WTC11 (cell line): ENCODE data around the gene IFT52. TPM values are rescaled to one million over a fixed set of nuclear protein-coding genes. Genes with fewer than 3 reads are reported as not detected.

Experiments
- FOXK1 ChIP-seq: sonication (generic); formaldehyde crosslinking; IDR thresholded peaks from 2 replicates; pipeline ENCODE4 v1.8.0; 2022; ENCODE audit warnings: mild to moderate bottlenecking, moderate library complexity, missing genetic modification reagents
- FOXP1 ChIP-seq: sonication (generic); formaldehyde crosslinking; IDR thresholded peaks from 2 replicates; pipeline ENCODE4 v1.8.0; 2022; ENCODE audit warnings: missing genetic modification reagents, mild to moderate bottlenecking, moderate library complexity, borderline replicate concordance
- JAZF1 ChIP-seq: fragments of 250-450 bp; sonication (Bioruptor Pico); IDR thresholded peaks from 2 replicates; pipeline ENCODE4 v1.9.0; 2021; ENCODE audit warnings: moderate library complexity, mild to moderate bottlenecking, inconsistent platforms
- RELA ChIP-seq: sonication (generic); formaldehyde crosslinking; IDR thresholded peaks from 2 replicates; pipeline ENCODE4 v1.8.1; 2022; ENCODE audit warnings: missing genetic modification reagents, mild to moderate bottlenecking, borderline replicate concordance
- RORB ChIP-seq: fragments of 250-450 bp; sonication (Bioruptor Pico); IDR thresholded peaks from 2 replicates; pipeline ENCODE4 v1.9.0; 2021; ENCODE audit warnings: mild to moderate bottlenecking
- TCF7 ChIP-seq: sonication (generic); formaldehyde crosslinking; IDR thresholded peaks from 2 replicates; pipeline ENCODE4 v1.8.0; 2022; ENCODE audit warnings: mild to moderate bottlenecking, low read depth, missing genetic modification reagents, moderate library complexity
- ZNF232 ChIP-seq: sonication (generic); formaldehyde crosslinking; IDR thresholded peaks from 2 replicates; pipeline ENCODE4 v1.8.0; 2022; ENCODE audit warnings: mild to moderate bottlenecking, missing genetic modification reagents
- total RNA-seq: library from RNA; stranded (reverse); gene quantifications from 3 replicates; pipeline ENCODE4 v1.2.3, GENCODE V29; 2021
- TF ChIP-seq, protein P1 (sequence below): sonication (generic); formaldehyde crosslinking; IDR thresholded peaks from 2 replicates; pipeline ENCODE4 v1.8.1; 2023; ENCODE audit warnings: mild to moderate bottlenecking, missing genetic modification reagents
- TF ChIP-seq, protein P2 (sequence below): fragments of 200-600 bp; IDR thresholded peaks from 2 replicates; pipeline ENCODE4 v1.8.0; 2022; ENCODE audit warnings: antibody characterized with exemption
- TF ChIP-seq, protein P3 (sequence below): fragments of 250-450 bp; sonication (Bioruptor Pico); IDR thresholded peaks from 2 replicates; pipeline ENCODE4 v1.8.0; 2021; ENCODE audit warnings: mild to moderate bottlenecking
- TF ChIP-seq, protein P4 (sequence below): sonication (generic); formaldehyde crosslinking; IDR thresholded peaks from 2 replicates; pipeline ENCODE4 v1.8.1; 2022; ENCODE audit warnings: mild to moderate bottlenecking, moderate library complexity, missing genetic modification reagents
- TF ChIP-seq, protein P5 (sequence below): sonication (generic); formaldehyde crosslinking; IDR thresholded peaks from 2 replicates; pipeline ENCODE4 v1.8.0; 2022; ENCODE audit warnings: mild to moderate bottlenecking, missing genetic modification reagents
- TF ChIP-seq, protein P6 (sequence below): sonication (generic); formaldehyde crosslinking; conservative IDR thresholded peaks from 2 replicates; pipeline ENCODE4 v1.8.1; 2022; ENCODE audit warnings: mild to moderate bottlenecking, missing genetic modification reagents
- TF ChIP-seq, protein P7 (sequence below): sonication (generic); formaldehyde crosslinking; IDR thresholded peaks from 2 replicates; pipeline ENCODE4 v1.8.0; 2022; ENCODE audit warnings: missing genetic modification reagents
- TF ChIP-seq, protein P8 (sequence below): sonication (generic); formaldehyde crosslinking; IDR thresholded peaks from 2 replicates; pipeline ENCODE4 v1.8.1; 2023; ENCODE audit warnings: mild to moderate bottlenecking, missing genetic modification reagents, borderline replicate concordance
- TF ChIP-seq, protein P9 (sequence below): fragments of 250-450 bp; sonication (Bioruptor Pico); IDR thresholded peaks from 2 replicates; pipeline ENCODE4 v1.9.0; 2021; ENCODE audit warnings: mild to moderate bottlenecking

The IFT52 gene
- total RNA-seq, 1 experiment from 2014 or later: 27.5 TPM

DNA sequence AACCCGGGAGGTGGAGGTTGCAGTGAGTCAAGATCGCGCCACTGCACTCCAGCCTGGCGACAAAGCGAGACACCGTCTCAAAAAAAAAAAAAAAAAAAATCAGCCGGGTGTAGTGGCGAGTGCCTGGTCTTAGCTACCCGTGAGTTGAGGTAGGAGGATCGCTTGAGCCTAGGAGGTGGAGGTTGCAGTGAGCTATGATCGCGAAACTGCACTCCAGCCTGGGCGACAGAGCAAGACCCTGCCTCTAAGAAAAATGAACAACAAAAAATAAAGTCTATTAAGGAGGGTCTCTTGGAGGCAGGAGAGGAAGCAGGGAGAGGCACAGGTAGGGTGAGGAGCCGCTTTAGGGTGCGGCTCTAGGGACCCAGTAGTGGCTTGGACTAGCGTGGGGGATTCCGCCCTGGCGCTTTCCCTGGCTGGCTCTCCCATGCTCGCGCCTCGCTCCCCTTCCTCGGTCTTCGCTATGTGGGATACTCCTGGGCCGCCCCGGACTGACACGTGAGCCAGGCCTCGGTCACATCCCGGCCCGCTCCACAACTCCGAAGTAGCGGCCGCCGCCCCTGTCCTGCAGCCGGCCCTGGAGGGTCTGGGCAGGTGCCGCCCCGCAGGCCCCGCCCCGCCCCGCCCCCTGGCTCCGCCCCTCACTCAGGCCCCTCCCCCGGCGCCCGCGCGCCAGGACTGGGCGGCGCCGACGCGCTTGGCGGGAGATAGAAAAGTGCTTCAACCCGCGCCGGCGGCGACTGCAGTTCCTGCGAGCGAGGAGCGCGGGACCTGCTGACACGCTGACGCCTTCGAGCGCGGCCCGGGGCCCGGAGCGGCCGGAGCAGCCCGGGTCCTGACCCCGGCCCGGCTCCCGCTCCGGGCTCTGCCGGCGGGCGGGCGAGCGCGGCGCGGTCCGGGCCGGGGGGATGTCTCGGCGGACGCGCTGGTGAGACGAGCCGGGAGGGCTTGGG is 75.9 kb downstream of the IFT52 start, which contains the start of gene MYBL2 (continued):
- TF ChIP-seq, protein P1, sequence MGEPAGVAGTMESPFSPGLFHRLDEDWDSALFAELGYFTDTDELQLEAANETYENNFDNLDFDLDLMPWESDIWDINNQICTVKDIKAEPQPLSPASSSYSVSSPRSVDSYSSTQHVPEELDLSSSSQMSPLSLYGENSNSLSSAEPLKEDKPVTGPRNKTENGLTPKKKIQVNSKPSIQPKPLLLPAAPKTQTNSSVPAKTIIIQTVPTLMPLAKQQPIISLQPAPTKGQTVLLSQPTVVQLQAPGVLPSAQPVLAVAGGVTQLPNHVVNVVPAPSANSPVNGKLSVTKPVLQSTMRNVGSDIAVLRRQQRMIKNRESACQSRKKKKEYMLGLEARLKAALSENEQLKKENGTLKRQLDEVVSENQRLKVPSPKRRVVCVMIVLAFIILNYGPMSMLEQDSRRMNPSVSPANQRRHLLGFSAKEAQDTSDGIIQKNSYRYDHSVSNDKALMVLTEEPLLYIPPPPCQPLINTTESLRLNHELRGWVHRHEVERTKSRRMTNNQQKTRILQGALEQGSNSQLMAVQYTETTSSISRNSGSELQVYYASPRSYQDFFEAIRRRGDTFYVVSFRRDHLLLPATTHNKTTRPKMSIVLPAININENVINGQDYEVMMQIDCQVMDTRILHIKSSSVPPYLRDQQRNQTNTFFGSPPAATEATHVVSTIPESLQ (CRISPR knock-in tag): no peak
- TF ChIP-seq, protein P2, sequence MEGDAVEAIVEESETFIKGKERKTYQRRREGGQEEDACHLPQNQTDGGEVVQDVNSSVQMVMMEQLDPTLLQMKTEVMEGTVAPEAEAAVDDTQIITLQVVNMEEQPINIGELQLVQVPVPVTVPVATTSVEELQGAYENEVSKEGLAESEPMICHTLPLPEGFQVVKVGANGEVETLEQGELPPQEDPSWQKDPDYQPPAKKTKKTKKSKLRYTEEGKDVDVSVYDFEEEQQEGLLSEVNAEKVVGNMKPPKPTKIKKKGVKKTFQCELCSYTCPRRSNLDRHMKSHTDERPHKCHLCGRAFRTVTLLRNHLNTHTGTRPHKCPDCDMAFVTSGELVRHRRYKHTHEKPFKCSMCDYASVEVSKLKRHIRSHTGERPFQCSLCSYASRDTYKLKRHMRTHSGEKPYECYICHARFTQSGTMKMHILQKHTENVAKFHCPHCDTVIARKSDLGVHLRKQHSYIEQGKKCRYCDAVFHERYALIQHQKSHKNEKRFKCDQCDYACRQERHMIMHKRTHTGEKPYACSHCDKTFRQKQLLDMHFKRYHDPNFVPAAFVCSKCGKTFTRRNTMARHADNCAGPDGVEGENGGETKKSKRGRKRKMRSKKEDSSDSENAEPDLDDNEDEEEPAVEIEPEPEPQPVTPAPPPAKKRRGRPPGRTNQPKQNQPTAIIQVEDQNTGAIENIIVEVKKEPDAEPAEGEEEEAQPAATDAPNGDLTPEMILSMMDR: no peak
- TF ChIP-seq, protein P3, sequence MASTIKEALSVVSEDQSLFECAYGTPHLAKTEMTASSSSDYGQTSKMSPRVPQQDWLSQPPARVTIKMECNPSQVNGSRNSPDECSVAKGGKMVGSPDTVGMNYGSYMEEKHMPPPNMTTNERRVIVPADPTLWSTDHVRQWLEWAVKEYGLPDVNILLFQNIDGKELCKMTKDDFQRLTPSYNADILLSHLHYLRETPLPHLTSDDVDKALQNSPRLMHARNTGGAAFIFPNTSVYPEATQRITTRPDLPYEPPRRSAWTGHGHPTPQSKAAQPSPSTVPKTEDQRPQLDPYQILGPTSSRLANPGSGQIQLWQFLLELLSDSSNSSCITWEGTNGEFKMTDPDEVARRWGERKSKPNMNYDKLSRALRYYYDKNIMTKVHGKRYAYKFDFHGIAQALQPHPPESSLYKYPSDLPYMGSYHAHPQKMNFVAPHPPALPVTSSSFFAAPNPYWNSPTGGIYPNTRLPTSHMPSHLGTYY: no peak
- TF ChIP-seq, protein P4, sequence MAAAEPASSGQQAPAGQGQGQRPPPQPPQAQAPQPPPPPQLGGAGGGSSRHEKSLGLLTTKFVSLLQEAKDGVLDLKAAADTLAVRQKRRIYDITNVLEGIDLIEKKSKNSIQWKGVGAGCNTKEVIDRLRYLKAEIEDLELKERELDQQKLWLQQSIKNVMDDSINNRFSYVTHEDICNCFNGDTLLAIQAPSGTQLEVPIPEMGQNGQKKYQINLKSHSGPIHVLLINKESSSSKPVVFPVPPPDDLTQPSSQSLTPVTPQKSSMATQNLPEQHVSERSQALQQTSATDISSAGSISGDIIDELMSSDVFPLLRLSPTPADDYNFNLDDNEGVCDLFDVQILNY (CRISPR knock-in tag): peak; percentile 54
- no peak for TF ChIP-seq FOXK1 (CRISPR knock-in tag)
- no peak; the same call in 1 of the 2 replicates for TF ChIP-seq FOXP1
- TF ChIP-seq, protein P5, sequence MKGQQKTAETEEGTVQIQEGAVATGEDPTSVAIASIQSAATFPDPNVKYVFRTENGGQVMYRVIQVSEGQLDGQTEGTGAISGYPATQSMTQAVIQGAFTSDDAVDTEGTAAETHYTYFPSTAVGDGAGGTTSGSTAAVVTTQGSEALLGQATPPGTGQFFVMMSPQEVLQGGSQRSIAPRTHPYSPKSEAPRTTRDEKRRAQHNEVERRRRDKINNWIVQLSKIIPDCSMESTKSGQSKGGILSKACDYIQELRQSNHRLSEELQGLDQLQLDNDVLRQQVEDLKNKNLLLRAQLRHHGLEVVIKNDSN: peak; percentile 54; the same call in 1 of the 2 replicates
- TF ChIP-seq, protein P6, sequence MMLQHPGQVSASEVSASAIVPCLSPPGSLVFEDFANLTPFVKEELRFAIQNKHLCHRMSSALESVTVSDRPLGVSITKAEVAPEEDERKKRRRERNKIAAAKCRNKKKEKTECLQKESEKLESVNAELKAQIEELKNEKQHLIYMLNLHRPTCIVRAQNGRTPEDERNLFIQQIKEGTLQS: no peak
- TF ChIP-seq RORB (CRISPR knock-in tag): no peak
- no peak for TF ChIP-seq JAZF1 (CRISPR knock-in tag)
- TF ChIP-seq, protein P7, sequence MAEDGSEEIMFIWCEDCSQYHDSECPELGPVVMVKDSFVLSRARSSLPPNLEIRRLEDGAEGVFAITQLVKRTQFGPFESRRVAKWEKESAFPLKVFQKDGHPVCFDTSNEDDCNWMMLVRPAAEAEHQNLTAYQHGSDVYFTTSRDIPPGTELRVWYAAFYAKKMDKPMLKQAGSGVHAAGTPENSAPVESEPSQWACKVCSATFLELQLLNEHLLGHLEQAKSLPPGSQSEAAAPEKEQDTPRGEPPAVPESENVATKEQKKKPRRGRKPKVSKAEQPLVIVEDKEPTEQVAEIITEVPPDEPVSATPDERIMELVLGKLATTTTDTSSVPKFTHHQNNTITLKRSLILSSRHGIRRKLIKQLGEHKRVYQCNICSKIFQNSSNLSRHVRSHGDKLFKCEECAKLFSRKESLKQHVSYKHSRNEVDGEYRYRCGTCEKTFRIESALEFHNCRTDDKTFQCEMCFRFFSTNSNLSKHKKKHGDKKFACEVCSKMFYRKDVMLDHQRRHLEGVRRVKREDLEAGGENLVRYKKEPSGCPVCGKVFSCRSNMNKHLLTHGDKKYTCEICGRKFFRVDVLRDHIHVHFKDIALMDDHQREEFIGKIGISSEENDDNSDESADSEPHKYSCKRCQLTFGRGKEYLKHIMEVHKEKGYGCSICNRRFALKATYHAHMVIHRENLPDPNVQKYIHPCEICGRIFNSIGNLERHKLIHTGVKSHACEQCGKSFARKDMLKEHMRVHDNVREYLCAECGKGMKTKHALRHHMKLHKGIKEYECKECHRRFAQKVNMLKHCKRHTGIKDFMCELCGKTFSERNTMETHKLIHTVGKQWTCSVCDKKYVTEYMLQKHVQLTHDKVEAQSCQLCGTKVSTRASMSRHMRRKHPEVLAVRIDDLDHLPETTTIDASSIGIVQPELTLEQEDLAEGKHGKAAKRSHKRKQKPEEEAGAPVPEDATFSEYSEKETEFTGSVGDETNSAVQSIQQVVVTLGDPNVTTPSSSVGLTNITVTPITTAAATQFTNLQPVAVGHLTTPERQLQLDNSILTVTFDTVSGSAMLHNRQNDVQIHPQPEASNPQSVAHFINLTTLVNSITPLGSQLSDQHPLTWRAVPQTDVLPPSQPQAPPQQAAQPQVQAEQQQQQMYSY (CRISPR knock-in tag): no peak
- TF ChIP-seq, protein P8, sequence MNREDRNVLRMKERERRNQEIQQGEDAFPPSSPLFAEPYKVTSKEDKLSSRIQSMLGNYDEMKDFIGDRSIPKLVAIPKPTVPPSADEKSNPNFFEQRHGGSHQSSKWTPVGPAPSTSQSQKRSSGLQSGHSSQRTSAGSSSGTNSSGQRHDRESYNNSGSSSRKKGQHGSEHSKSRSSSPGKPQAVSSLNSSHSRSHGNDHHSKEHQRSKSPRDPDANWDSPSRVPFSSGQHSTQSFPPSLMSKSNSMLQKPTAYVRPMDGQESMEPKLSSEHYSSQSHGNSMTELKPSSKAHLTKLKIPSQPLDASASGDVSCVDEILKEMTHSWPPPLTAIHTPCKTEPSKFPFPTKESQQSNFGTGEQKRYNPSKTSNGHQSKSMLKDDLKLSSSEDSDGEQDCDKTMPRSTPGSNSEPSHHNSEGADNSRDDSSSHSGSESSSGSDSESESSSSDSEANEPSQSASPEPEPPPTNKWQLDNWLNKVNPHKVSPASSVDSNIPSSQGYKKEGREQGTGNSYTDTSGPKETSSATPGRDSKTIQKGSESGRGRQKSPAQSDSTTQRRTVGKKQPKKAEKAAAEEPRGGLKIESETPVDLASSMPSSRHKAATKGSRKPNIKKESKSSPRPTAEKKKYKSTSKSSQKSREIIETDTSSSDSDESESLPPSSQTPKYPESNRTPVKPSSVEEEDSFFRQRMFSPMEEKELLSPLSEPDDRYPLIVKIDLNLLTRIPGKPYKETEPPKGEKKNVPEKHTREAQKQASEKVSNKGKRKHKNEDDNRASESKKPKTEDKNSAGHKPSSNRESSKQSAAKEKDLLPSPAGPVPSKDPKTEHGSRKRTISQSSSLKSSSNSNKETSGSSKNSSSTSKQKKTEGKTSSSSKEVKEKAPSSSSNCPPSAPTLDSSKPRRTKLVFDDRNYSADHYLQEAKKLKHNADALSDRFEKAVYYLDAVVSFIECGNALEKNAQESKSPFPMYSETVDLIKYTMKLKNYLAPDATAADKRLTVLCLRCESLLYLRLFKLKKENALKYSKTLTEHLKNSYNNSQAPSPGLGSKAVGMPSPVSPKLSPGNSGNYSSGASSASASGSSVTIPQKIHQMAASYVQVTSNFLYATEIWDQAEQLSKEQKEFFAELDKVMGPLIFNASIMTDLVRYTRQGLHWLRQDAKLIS: no peak
- 0 out of 2 replicates have a peak, but pooled peaks have one; percentile 11 for TF ChIP-seq TCF7 (CRISPR knock-in tag)
- no peak for TF ChIP-seq ZNF232 (CRISPR knock-in tag)
- TF ChIP-seq RELA: no peak
- TF ChIP-seq, protein P9, sequence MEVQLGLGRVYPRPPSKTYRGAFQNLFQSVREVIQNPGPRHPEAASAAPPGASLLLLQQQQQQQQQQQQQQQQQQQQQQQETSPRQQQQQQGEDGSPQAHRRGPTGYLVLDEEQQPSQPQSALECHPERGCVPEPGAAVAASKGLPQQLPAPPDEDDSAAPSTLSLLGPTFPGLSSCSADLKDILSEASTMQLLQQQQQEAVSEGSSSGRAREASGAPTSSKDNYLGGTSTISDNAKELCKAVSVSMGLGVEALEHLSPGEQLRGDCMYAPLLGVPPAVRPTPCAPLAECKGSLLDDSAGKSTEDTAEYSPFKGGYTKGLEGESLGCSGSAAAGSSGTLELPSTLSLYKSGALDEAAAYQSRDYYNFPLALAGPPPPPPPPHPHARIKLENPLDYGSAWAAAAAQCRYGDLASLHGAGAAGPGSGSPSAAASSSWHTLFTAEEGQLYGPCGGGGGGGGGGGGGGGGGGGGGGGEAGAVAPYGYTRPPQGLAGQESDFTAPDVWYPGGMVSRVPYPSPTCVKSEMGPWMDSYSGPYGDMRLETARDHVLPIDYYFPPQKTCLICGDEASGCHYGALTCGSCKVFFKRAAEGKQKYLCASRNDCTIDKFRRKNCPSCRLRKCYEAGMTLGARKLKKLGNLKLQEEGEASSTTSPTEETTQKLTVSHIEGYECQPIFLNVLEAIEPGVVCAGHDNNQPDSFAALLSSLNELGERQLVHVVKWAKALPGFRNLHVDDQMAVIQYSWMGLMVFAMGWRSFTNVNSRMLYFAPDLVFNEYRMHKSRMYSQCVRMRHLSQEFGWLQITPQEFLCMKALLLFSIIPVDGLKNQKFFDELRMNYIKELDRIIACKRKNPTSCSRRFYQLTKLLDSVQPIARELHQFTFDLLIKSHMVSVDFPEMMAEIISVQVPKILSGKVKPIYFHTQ: no peak
